HepG2 (cell line): ENCODE measurements around the gene USF1.

Experiments used
- CTCF ChIP-seq: sonication (generic); formaldehyde crosslinking; IDR thresholded peaks from 2 replicates; pipeline ENCODE4 v1.5.0; 2020; ENCODE audit warnings: mild to moderate bottlenecking, missing genetic modification reagents, moderate library complexity
- E2F1 ChIP-seq: sonication (generic); formaldehyde crosslinking; IDR thresholded peaks from 2 replicates; pipeline ENCODE4 v1.5.0; 2020; ENCODE audit warnings: missing genetic modification reagents
- IRF1 ChIP-seq: sonication (generic); formaldehyde crosslinking; IDR thresholded peaks from 2 replicates; pipeline ENCODE4 v1.4.0; 2020; ENCODE audit warnings: low read depth, mild to moderate bottlenecking, missing genetic modification reagents
- SIN3B ChIP-seq: fragments of 150-350 bp; IDR thresholded peaks from 2 replicates; pipeline ENCODE4 v1.6.1; 2014; ENCODE audit warnings: low read length
- ZBTB3 ChIP-seq: sonication (generic); formaldehyde crosslinking; IDR thresholded peaks from 2 replicates; pipeline ENCODE4 v1.4.0; 2020; ENCODE audit warnings: low read depth, mild to moderate bottlenecking, moderate library complexity, missing genetic modification reagents, borderline replicate concordance
- ZFX ChIP-seq: sonication (generic); formaldehyde crosslinking; IDR thresholded peaks from 2 replicates; pipeline ENCODE4 v1.4.0; 2020; ENCODE audit warnings: mild to moderate bottlenecking, low read depth, missing genetic modification reagents, moderate library complexity
- ZNF3 ChIP-seq: IDR thresholded peaks from 2 replicates; pipeline ENCODE4 v1.7.0; 2017; ENCODE audit warnings: inconsistent platforms

- TF ChIP-seq CTCF (CRISPR knock-in tag) = no peak
- no peak for TF ChIP-seq ZBTB3 (CRISPR knock-in tag)
- no peak for TF ChIP-seq E2F1 (CRISPR knock-in tag)
- no peak for TF ChIP-seq SIN3B
- no peak for TF ChIP-seq IRF1
- no peak for TF ChIP-seq ZFX (CRISPR knock-in tag)
- no peak for TF ChIP-seq ZNF3
These were observed 27.2 kb downstream of the USF1 start for GRCh38 chr1:161018631-161018930.
